GM21390 (cell line): ENCODE measurements around the gene NR5A1.

Experiments
- ATAC-seq: cut with Tn5 transposase; IDR thresholded peaks from one replicate; pipeline ENCODE4 v1.9.1; 2021; ENCODE audit not compliant: unreplicated experiment

The NR5A1 gene

DNA sequence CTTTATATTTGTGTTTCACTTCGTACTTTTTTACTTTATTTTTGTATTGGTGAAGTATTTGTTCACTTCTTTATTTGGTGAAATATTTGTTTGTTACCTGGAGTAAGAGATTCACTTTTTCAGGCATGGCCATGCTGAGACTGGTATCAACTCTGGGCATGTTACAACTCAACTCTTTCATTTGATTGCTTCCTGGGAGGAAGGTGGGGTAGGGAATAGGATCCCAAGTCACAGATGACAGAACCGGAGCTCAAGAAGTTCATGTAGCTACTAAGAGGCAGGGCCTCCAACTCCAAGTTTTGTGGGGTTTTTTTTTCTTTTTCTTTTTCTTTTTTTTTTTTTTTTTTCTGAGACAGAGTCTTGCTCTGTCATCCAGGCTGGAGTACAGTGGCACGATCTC lies 63.0 kb downstream of the NR5A1 start:
- no peak for ATAC-seq

DNA sequence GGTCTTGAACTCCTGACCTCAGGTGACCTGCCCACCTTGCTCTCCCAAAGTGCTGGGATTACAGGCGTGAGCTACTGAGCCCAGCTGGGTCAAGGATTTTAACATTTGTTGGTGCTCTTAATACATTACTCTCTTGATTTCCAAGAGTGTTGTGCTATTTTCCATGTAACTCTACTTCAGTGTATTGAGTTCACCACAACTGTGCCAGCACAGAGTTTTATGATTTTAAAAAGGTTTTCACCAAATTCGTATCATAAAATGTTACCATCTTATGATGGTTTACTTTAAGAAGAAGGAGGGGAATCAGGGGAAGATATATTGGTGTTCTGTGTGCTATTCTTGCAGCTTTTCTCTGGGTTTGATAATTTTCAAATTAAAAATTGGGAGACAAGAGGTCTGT lies 63.6 kb downstream of the NR5A1 start:
- ATAC-seq = no peak

DNA sequence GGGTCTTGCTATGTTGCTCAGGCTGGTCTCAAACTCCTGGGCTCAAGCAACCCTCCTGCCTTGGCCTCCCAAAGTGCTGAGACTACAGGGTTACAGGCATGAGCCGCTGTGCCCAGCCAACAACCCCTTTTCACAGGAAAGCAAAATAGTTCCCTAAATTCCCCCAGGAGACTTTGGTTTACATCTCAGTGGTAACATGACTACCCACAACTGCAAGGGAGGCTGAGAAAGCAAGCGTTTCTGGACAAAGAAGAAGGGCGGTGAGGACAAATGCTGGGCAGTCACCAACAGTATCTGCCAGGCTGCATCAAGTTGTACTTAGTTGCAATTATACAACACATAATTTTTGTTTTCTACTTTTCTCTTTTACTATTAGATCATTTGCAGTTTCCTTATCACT lies 64.4 kb downstream of the NR5A1 start:
- ATAC-seq = no peak

DNA sequence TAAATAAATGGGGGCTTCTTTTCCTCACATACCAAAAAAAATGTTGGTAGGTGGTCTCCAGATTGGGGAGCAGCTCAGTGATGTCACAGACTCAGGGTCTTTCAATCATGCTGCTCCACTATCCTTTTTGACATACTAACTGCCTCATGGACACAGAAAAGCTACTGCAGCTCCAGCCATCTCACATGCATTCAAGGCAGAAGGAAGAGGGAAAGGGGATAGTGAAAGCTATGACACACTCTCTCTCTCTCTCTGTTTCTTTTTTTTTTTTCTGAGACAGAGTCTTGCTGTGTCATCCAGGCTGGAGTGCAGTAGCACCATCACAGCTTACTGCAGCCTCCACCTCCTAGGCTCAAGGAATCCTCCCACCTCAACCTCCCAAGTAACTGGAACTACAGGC lies 64.8 kb downstream of the NR5A1 start:
- ATAC-seq = no peak

DNA sequence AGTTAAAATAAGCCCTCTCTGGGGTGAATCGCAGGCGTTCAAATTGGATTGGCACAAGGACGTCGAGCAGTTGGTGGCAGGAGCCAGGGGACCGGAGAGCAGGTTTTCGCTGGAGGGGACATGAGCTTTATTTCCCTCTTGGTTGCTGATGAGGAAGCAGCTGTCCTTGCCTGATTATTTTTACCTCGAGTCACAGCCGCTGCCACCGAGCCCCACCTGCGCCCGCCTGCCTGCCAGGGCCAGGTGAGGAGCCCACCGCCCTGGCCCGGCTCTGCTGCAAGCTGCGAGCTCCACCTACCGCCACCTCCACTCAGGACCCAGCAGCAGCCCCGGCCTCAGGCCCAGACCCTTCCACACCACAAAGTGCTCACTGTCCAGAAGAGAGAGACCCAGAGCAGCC lies 65.9 kb downstream of the NR5A1 start:
- no peak for ATAC-seq

DNA sequence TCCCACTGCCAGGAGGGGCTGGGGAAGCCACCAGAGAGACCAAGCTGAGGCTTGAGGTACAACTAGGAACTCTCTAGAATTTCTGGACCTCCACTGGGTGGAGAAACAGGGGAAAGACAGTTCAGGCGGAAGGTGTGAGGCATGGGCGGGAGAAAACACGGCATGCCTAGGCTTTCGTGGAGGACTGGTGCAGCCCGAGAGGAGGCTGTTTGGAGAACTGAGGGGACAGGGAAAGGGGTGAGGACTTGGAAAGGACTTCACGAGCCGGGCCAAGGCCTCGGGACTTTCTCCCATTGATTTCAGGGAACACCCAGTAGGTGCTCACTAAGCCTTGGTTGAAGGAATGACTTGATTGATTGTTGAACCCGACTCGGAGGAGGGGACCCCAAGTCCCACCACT lies 66.4 kb downstream of the NR5A1 start:
- ATAC-seq = no peak

DNA sequence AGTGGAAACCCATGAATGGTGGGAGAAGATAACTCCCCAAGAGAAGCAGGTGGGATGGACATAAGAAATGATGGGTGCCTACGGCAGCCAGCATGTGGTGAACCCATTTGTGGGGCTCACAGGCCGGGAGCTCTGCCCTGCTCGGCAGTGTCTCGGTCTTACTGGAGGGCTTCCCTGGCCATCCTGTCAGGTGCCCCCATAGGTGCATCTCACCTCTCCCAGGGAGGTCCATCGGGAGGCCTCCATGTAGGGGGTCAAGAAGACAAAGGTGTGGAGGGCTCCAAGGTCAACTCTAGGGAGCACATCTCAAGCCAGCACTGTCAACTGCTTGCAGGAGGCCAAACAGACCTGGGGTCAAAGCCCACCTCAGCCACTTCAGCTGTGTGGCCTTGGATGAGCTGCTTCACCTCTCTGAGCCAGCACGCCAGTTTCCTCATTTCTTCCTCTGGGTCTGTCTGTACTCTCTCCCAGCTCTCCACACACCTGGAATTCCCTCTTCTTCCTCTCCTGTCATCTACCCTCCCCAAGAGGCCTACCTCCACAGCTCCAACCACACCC lies 67.4 kb downstream of the NR5A1 start:
- ATAC-seq = no peak

DNA sequence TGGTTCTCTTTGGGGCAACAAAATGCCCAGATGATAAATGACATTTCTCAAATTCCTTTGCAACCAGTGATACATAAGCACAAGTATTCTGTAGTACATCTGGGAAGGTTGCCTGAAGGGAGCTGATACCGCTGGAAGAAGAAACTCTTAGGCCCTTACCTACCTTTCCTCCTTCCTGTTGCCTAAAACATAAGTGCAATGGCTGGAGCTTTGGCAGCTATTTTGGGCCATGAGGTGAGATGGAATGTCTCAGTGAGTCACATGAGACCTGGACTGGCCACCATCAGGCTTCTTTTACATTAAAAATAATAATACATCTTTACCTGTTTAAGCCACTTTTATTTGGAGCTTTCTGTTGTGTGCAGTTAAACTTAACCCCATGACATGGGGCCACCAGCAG lies 68.1 kb downstream of the NR5A1 start:
- ATAC-seq = no peak

DNA sequence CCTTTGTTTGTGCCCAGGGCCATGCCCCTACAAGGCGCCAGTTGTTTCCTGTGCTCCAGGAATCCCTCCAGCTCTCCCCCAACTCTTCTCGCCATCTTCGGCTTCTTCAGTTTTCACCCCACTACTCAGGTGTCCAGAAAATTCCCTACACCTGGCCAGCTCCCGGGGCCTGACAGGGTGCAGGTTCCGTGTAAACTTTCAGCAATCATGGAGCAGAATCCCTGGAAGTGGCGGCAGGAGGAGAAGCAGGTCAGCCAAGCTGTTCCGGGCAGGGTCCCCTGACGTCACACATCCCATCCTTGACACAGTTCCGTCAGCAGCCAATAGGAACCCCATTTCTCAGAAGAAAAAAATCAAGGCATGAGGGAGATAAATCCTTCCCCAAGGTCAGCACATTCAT lies 69.1 kb downstream of the NR5A1 start:
- no peak for ATAC-seq

DNA sequence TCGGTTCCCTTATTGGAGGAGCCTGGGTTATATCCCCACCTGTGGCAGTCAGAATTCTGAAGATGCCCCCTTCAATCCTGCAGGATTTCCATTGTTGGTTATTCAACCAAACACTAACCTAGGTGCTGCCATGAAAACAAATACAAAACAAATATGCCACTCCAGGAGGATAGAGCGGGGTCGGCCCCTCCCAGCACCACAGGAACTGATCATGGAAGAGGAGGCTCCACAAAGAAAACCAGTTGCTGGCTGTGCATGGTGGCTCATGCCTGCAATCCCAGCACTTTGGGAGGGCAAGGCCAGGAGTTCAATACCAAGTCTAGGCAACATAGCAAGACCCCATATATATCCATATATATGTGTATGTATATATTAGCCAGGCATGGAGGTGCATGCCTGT lies 70.1 kb downstream of the NR5A1 start:
- no peak for ATAC-seq

DNA sequence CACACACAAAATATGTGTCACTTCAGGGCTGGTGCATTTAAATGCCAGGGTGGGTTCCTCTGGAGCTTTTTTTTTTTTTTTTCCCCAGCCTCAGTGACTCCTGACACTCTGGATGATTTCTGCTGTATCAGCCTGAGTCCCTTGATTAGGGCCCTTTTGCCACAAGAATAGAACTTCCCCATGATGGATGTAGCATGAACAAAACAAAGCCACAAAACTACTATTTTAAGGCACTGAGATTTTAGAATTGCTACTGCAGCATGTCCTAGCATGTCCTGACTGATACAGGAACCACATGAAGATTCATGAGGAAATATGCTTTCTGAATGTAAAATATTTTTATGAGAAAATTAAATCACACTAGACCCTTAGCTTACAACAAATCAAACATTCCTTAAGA lies 70.9 kb downstream of the NR5A1 start:
- ATAC-seq = no peak
